ENCODE measurements around the gene CBLB. TPM values are rescaled to one million over a fixed set of nuclear protein-coding genes. Genes with fewer than 3 reads are reported as not detected.

CBLB gene
- total RNA-seq, 1 experiment from 2014 or later: 34.3 TPM

- ChIA-PET POLR2A (no interaction called here), CTCF (no interaction called here)
- no peak for DNase-seq
- Mint-ChIP-seq H3K27ac (ENCODE audit: unreplicated experiment) (no peak overlapping the region), H3K36me3 (ENCODE audit: insufficient read depth, unreplicated experiment) (peaks cover 33% of the 10 kb centered on the region), H3K4me1 (ENCODE audit: low read depth, unreplicated experiment) (peaks cover 7% of the 10 kb centered on the region), H3K4me3 (ENCODE audit: unreplicated experiment) (no peak overlapping the region), H3K9me3 (ENCODE audit: unreplicated experiment) (peaks cover 20% of the 10 kb centered on the region), H3K27me3 (ENCODE audit: insufficient read depth, unreplicated experiment) (no peaks in the 10 kb centered on the region)
- Histone ChIP-seq H3K27me3 (replicated peaks; ENCODE audit: control insufficient read depth, insufficient read depth, low read length) (no peaks in the 10 kb centered on the region), H3K4me1 (peaks cover 9% of the 10 kb centered on the region; the same call in 1 of the 2 replicates), H3K4me3 (ENCODE audit: low read depth, low read length) (no peak overlapping the region), H3K9me3 (peaks cover 16% of the 10 kb centered on the region), H3K36me3 (ENCODE audit: control insufficient read depth, insufficient read depth, low read length) (peaks cover 2% of the 10 kb centered on the region; the same call in 1 of the 2 replicates)
- intact Hi-C loops (cut with micrococcal nuclease; ENCODE audit: unreplicated experiment): no loop called here
- no peak for TF ChIP-seq CTCF (IDR thresholded peaks at IDR 0.05; ENCODE audit: insufficient read depth in 1 of 2, low read depth in 1 of 2, low read length in 1 of 2, severe bottlenecking in 1 of 2, unreplicated experiment in 1 of 2)
- no TSS peak for BruUV-seq (replicated peaks)
These were observed 110.4 kb downstream of the CBLB start for GRCh38 chr3:105758451-105758850.

GRCh38 chr3:105755121-105755886 lies 113.5 kb downstream of the CBLB start:
- H3K9me3 ChIP-seq: no peaks in the 10 kb centered on the region
- H3K27me3 ChIP-seq (replicated peaks; ENCODE audit: control insufficient read depth, insufficient read depth, low read length): no peaks in the 10 kb centered on the region
- ChIA-PET POLR2A (no interaction called here), CTCF (no interaction called here)
- no peak overlapping the region for H3K4me3 ChIP-seq (ENCODE audit: low read depth, low read length)
- H3K27ac Mint-ChIP-seq (ENCODE audit: unreplicated experiment): no peak overlapping the region
- no peak for DNase-seq
- H3K4me3 Mint-ChIP-seq (ENCODE audit: unreplicated experiment): no peak overlapping the region
- H3K36me3 Mint-ChIP-seq (ENCODE audit: insufficient read depth, unreplicated experiment): peaks cover 13% of the 10 kb centered on the region
- no peaks in the 10 kb centered on the region for H3K4me1 ChIP-seq
- intact Hi-C loops (cut with micrococcal nuclease; ENCODE audit: unreplicated experiment): no loop called here
- no peaks in the 10 kb centered on the region for H3K9me3 Mint-ChIP-seq (ENCODE audit: unreplicated experiment)
- H3K4me1 Mint-ChIP-seq (ENCODE audit: low read depth, unreplicated experiment): peaks cover 7% of the 10 kb centered on the region
- no peaks in the 10 kb centered on the region; the same call in 1 of the 2 replicates for H3K36me3 ChIP-seq (ENCODE audit: control insufficient read depth, insufficient read depth, low read length)
- H3K27me3 Mint-ChIP-seq (ENCODE audit: insufficient read depth, unreplicated experiment): no peaks in the 10 kb centered on the region
- BruUV-seq (replicated peaks): no TSS peak
- no peak for TF ChIP-seq CTCF (IDR thresholded peaks at IDR 0.05; ENCODE audit: insufficient read depth in 1 of 2, low read depth in 1 of 2, low read length in 1 of 2, severe bottlenecking in 1 of 2, unreplicated experiment in 1 of 2)

GRCh38 chr3:105752791-105753415 lies 115.9 kb downstream of the CBLB start:
- H3K4me3 ChIP-seq (ENCODE audit: low read depth, low read length): no peak overlapping the region
- BruUV-seq (replicated peaks): no TSS peak
- Mint-ChIP-seq H3K9me3 (ENCODE audit: unreplicated experiment) (no peaks in the 10 kb centered on the region), H3K4me1 (ENCODE audit: low read depth, unreplicated experiment) (peaks cover 7% of the 10 kb centered on the region), H3K4me3 (ENCODE audit: unreplicated experiment) (no peak overlapping the region), H3K27ac (ENCODE audit: unreplicated experiment) (no peak overlapping the region), H3K36me3 (ENCODE audit: insufficient read depth, unreplicated experiment) (peaks cover 5% of the 10 kb centered on the region), H3K27me3 (ENCODE audit: insufficient read depth, unreplicated experiment) (no peaks in the 10 kb centered on the region)
- TF ChIP-seq CTCF (IDR thresholded peaks at IDR 0.05; ENCODE audit: insufficient read depth in 1 of 2, low read depth in 1 of 2, low read length in 1 of 2, severe bottlenecking in 1 of 2, unreplicated experiment in 1 of 2): no peak
- H3K4me1 ChIP-seq: no peaks in the 10 kb centered on the region
- no peaks in the 10 kb centered on the region for H3K9me3 ChIP-seq
- DNase-seq: no peak
- H3K27me3 ChIP-seq (replicated peaks; ENCODE audit: control insufficient read depth, insufficient read depth, low read length): no peaks in the 10 kb centered on the region
- H3K36me3 ChIP-seq (ENCODE audit: control insufficient read depth, insufficient read depth, low read length): no peaks in the 10 kb centered on the region; the same call in 1 of the 2 replicates
- CTCF ChIA-PET: no interaction called here
- POLR2A ChIA-PET: no interaction called here
- intact Hi-C loops (cut with micrococcal nuclease; ENCODE audit: unreplicated experiment): no loop called here

Data from Caco-2 (cell line).